Calu3 (cell line): ENCODE data around the gene ARMC3. TPM values are rescaled to one million over a fixed set of nuclear protein-coding genes. Genes with fewer than 3 reads are reported as not detected.

ENCODE experiments used
- BruUV-seq: library from RNA; stranded (reverse); fragments of 400-500 nt; replicated peaks from 2 replicates; lab custom pipeline; 2021; lab: Mats Ljungman, UMichigan
- CTCF ChIA-PET: fragments of 300-600 bp; sonication (Branson Sonifier 250); formaldehyde crosslinking; loops from one replicate; lab custom pipeline; 2022; ENCODE audit warnings: antibody characterized with exemption; lab: Charles Lee
- DNase-seq: peaks from one replicate; pipeline ENCODE4 v3.0.0; 2022
- H3K27ac Mint-ChIP-seq: one replicate; pipeline ENCODE4 v1.8.0; 2022; ENCODE audit warnings: mixed read lengths; ENCODE audit not compliant: unreplicated experiment
- H3K27me3 Mint-ChIP-seq: one replicate; pipeline ENCODE4 v1.8.0; 2022; ENCODE audit warnings: mixed read lengths; ENCODE audit not compliant: unreplicated experiment
- H3K36me3 Mint-ChIP-seq: one replicate; pipeline ENCODE4 v1.8.0; 2022; ENCODE audit warnings: mild to moderate bottlenecking, moderate library complexity, mixed read lengths; ENCODE audit not compliant: insufficient read depth, unreplicated experiment
- H3K4me1 Mint-ChIP-seq: one replicate; pipeline ENCODE4 v1.8.0; 2022; ENCODE audit warnings: mild to moderate bottlenecking, low read depth, mixed read lengths; ENCODE audit not compliant: unreplicated experiment
- H3K4me3 Mint-ChIP-seq: one replicate; pipeline ENCODE4 v1.8.0; 2022; ENCODE audit warnings: mild to moderate bottlenecking, low read depth, moderate library complexity, mixed read lengths; ENCODE audit not compliant: unreplicated experiment
- H3K9me3 Mint-ChIP-seq: one replicate; pipeline ENCODE4 v1.8.0; 2022; ENCODE audit warnings: low read depth, mixed read lengths; ENCODE audit not compliant: unreplicated experiment
- CTCF ChIP-seq: fragments of 200-600 bp; IDR thresholded peaks from one replicate; pipeline ENCODE4 v1.8.0; 2022; ENCODE audit warnings: antibody characterized with exemption; ENCODE audit not compliant: unreplicated experiment
- intact Hi-C: fragments of 100-400 bp; cut with micrococcal nuclease; formaldehyde crosslinking; loops from one replicate; pipeline ENCODE4 v1.10.0; 2022; ENCODE audit not compliant: unreplicated experiment
- total RNA-seq: library from RNA; stranded (reverse); gene quantifications from 2 replicates; pipeline ENCODE4 v1.2.3, GENCODE V29; 2022

ARMC3 gene
- total RNA-seq, 1 experiment from 2014 or later, result 0.97 TPM

GRCh38 chr10:23053036-23053435 is 125.2 kb downstream of the ARMC3 start:
- DNase-seq, result no peak
- BruUV-seq, result no TSS peak
- H3K36me3 Mint-ChIP-seq, result no peaks in the 10 kb centered on the region
- H3K4me1 Mint-ChIP-seq, result peaks cover 10% of the 10 kb centered on the region
- CTCF ChIA-PET, result no interaction called here
- H3K4me3 Mint-ChIP-seq, result no peak overlapping the region
- no peak overlapping the region for H3K27ac Mint-ChIP-seq
- no peaks in the 10 kb centered on the region for H3K27me3 Mint-ChIP-seq
- no peak for TF ChIP-seq CTCF
- intact Hi-C loops, result no loop called here
- no peaks in the 10 kb centered on the region for H3K9me3 Mint-ChIP-seq

- Mint-ChIP-seq H3K27ac (no peak overlapping the region), H3K4me3 (no peak overlapping the region), H3K4me1 (peaks cover 10% of the 10 kb centered on the region), H3K9me3 (no peaks in the 10 kb centered on the region), H3K36me3 (no peaks in the 10 kb centered on the region), H3K27me3 (no peaks in the 10 kb centered on the region)
- no peak for DNase-seq
- intact Hi-C loops, result no loop called here
- no peak for TF ChIP-seq CTCF
- CTCF ChIA-PET, result no interaction called here
- BruUV-seq, result no TSS peak
These were observed 127.8 kb downstream of the ARMC3 start for GRCh38 chr10:23055424-23056185.

- H3K27me3 Mint-ChIP-seq, result no peaks in the 10 kb centered on the region
- H3K4me1 Mint-ChIP-seq, result peaks cover 10% of the 10 kb centered on the region
- no peak for TF ChIP-seq CTCF
- H3K27ac Mint-ChIP-seq, result no peak overlapping the region
- no TSS peak for BruUV-seq
- no peaks in the 10 kb centered on the region for H3K36me3 Mint-ChIP-seq
- DNase-seq, result no peak
- H3K9me3 Mint-ChIP-seq, result no peaks in the 10 kb centered on the region
- no peak overlapping the region for H3K4me3 Mint-ChIP-seq
- CTCF ChIA-PET, result no interaction called here
- intact Hi-C loops, result no loop called here
These were observed 128.3 kb downstream of the ARMC3 start for GRCh38 chr10:23056186-23056579.

- Mint-ChIP-seq H3K27me3 (no peaks in the 10 kb centered on the region), H3K27ac (no peak overlapping the region), H3K36me3 (no peaks in the 10 kb centered on the region), H3K4me1 (peaks cover under 1% of the 10 kb centered on the region), H3K4me3 (no peak overlapping the region), H3K9me3 (no peaks in the 10 kb centered on the region)
- no peak for TF ChIP-seq CTCF
- CTCF ChIA-PET, result no interaction called here
- no TSS peak for BruUV-seq
- intact Hi-C loops, result no loop called here
- no peak for DNase-seq
These were observed 130.5 kb downstream of the ARMC3 start for GRCh38 chr10:23058366-23058765.
